GM21717 (cell line): ENCODE measurements around the gene MACROD2.

Source experiments
- ATAC-seq: cut with Tn5 transposase; IDR thresholded peaks from one replicate; pipeline ENCODE4 v1.9.1; 2021; ENCODE audit warnings: mild to moderate bottlenecking, moderate library complexity; ENCODE audit not compliant: unreplicated experiment

Gene MACROD2

GRCh38 chr20:15061955-15062354, 1066.6 kb downstream of the MACROD2 start:
- ATAC-seq, result no peak

- no peak for ATAC-seq
Measured at GRCh38 chr20:15063081-15063480, 1067.8 kb downstream of the MACROD2 start.

GRCh38 chr20:15064741-15065140, 1069.4 kb downstream of the MACROD2 start:
- no peak for ATAC-seq

GRCh38 chr20:15065794-15066193, 1070.5 kb downstream of the MACROD2 start:
- ATAC-seq, result no peak

- ATAC-seq, result no peak
Measured at GRCh38 chr20:15068486-15068885, 1073.2 kb downstream of the MACROD2 start.

- no peak for ATAC-seq
Measured at GRCh38 chr20:15069355-15069754, 1074.0 kb downstream of the MACROD2 start.

DNA sequence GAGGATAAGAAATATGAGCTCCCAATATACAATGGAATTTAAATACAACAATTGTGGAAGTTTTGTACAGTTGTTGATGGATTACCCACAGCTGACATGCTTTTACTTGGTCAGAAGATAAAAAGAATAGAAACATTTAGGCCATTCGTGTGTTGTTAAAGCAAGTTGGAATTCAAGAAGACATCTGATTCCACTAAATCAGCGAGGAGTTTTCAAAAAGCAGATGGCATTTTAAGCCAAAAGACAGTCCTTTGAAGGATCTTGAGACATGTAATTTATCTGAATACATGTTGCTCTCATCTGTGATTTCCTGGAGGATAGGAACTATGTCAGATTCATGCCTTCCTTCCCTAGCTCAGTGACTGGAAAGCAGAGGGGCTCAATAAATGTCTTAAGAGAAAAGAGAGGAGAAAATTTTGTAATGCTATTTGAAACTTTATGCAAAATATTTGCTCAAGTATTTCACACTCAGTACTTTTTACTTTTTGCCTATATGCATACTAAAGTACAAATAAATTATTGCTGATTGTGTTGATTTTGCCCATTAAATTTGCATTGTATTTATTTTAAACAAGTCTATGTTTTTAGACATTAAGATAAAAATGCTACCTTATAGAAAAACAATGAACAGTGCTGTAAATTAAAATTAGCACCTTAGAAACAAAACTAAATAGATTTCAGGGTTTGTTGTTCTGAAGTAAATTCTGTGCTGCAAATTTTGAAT, 1075.9 kb downstream of the MACROD2 start:
- ATAC-seq, result no peak

DNA sequence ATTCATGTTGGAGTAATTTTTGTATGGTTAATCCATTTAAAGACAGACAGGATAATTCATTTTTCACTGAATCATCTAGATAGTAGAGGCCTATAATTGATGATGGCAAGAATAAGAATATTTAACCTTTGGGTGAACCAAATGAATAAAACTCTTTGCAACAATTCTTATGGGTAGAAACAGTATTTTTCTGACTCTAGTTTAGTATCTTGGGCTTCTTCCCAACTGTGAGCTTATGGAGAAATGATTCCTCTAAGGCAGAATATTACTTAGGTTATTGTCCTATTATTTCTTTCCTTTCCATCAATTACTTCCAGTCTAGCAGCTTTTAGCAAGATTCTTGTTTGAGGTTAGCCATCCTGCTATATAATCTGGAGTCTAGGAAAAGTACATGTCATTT, 1077.0 kb downstream of the MACROD2 start:
- ATAC-seq, result no peak

DNA sequence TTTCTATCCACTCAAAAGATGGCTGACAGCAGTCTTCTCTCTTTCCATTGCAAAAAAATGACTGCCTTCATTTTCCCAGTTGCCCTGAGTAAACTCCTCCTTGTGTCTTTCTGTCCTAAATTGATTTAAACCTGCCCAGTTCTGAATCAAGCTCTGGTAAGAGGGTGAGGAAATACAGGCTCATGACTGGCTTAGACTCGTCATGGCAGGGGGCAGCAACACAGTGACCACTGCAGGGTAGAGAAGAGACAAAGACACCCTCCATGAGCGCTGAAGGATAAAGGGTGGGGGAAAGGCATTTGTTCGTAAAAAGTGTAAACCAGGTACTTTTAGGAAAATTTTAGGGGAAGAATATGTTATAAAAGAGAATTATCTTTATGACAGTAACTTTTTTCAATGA, 1080.3 kb downstream of the MACROD2 start:
- ATAC-seq, result no peak

- no peak for ATAC-seq
Measured at GRCh38 chr20:15076785-15077184, 1081.5 kb downstream of the MACROD2 start.

- ATAC-seq, result no peak
Measured at GRCh38 chr20:15077733-15078250, 1082.5 kb downstream of the MACROD2 start.

DNA sequence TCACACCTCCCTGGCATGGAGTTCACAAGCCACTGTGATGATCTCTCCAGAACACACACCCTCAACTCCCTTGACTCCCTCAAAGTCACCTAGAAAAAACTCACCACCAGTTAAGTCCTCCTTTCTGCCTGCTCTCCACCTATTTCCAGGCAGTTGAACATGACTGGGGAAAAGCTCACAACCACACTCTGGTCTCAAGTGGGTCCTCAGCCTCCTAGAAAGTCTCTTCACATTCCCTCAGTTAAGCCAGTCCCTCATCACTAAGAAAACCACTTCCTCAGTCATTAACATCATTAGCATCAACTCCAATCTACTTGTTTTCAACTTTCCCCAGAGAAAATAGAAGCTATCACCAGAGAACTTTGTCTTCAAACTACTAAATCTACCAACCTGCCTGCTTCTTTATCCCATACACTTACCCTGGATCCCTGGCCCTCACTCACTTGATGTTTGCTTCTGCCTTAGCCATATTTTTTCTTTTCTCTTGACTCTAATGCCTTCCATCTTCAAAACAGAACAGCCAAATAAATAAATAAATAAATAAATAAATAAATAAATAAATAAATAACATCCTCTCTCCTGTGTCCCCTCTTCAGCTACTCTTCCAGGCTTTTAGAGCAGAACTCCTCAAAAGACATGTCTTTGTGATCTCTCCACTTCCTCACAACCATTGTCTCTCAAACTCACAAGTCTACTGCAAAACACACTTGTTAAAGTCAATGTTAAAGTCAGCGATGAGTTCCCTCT, 1084.5 kb downstream of the MACROD2 start:
- no peak for ATAC-seq

- ATAC-seq, result no peak
Measured at GRCh38 chr20:15081261-15081660, 1085.9 kb downstream of the MACROD2 start.

DNA sequence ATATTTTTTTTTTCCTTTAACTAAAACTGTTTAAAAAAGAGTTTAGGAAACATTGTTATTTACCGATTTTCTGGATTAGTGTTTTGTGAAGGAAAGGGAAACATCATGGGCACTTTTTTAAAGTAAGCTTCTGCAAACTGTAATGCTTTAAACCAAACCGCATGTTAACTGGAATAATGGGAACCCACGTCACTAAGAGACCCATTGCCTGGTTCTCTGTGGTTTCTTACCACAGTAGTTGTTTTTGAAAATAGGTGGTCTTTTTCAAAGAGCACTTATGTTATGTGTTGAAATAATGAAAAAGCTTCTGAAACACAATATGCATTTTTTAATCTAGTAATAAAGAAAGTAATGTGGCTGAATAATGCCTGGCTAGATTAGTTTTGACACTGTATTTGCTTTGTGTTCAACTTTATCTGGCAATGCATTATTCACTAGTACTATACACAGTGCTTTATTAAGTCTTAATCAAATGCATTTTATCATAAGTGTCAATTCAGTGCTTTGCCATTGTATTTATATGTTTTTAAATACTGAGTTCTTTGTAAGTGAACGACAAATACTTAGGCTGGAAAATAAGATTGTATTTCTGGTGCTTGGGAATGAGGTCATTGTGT, 1096.2 kb downstream of the MACROD2 start:
- no peak for ATAC-seq

DNA sequence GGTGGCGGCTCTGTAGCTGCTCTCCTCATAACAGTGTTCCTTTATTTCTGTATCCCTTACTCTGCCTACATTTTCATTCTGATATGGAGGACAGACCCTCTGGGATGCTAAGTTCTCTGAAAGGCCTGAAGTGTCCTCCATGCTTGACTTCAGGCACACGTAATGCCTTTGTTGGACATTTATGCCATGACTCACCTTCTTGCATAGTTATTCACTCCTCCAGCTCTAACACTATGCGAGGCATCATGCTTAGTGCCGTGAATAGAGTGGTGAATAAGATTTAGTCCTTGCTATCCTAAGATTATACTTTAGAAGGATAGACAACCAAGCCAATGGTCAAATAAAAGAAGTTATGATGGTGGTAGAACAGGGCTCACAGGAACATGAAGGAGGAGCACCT, 1103.0 kb downstream of the MACROD2 start:
- ATAC-seq, result no peak

DNA sequence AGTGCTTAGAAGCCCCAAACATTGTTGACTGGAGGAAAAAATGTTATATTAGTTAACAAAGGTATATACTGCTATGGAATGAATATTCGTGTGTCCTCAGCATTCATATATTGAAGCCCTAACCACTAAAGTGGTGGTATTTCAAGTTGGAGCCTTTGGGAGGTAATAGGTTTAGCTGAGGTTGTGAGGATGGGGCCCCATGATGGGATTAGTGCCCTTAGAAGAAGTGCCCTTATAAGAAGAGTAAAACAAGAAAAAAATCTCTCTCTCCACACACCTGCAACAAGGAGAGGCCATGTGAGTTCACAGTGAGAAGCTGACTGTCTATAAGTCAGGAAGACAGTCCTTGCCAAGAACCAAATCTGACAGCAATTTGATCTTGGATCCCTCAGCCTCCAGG, 1103.8 kb downstream of the MACROD2 start:
- no peak for ATAC-seq

DNA sequence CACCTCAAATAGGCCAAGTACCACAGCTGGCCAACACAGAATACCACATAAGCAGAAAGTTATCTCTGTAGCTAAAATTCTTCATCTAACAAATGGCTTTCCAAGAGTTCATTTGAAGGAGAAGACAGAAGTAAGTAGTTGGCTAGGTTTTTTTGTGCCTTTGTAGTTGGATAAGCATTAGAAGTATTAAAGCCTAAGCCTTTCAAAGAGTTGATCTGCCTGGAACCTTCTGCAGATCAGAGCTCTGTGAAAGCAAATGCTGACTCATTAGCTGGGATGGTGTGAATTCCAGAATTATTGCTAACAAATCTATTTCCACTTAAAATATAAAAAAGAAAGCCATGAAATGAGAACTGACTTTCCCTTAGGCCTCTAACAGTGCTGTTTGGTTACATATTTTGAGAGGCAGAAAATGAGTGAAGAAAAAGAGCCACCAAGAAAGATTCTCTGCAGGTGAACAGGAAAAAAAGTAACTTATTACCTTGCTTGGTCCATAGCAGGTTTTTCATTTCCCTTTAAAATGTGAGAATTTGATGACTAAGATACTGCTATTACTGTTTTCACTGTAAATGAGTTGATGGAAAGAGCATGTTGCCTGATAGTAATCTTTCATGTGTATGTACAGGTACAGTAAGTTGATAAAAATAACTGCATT, 1105.3 kb downstream of the MACROD2 start:
- no peak for ATAC-seq

- no peak for ATAC-seq
Measured at GRCh38 chr20:15107931-15108330, 1112.6 kb downstream of the MACROD2 start.

GRCh38 chr20:15109494-15109893, 1114.2 kb downstream of the MACROD2 start:
- no peak for ATAC-seq

DNA sequence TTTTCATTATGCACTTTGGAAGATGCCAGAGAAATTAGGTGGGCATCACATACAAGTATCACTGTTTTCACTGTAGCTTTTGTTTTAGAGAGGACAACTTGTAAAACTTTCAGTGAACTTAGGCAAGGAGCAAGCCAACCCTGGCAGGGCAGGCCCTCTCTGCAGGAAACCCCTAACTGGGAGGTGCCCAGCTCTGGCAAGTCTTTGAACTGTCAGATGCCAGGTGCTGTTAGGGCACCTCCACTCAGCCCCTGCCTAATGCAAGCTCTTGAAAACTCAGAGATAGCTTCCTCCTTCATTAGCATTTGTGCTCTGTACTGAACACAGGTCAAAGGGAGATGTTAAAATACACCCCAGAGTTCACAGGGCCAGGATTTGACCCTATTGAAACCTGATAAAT, 1116.3 kb downstream of the MACROD2 start:
- ATAC-seq, result no peak

DNA sequence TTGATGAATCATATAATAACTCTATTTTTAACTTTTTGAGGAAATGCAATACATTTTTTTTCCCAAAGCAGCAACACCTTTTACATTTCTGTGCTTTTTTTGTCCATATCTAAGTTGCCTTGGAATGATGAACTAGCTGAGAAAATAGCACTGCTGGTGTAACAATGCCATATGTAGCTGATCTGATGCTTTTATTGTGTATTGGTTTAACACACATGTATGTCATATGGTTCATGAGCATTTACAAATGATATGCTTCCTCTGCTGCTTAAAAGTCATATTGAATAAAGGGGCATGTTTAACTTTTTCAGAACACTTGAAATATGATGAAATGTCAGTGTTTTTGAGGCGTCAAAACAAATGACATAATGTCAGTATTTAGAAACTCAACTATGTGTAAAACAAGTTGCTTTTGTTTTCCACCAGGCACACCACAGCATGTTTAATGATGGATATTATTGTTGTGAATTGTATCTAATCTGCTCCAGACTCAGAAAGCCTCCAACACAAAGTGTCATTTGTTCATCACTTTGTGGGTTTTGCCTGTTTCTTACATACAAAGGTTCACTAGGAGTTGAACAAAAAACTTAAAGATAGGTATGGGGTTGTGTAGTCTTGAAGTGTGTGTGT, 1117.9 kb downstream of the MACROD2 start:
- no peak for ATAC-seq
